ENCODE results near the gene GOLGA6C.
"Not testable (repeated sequence)": the region's sequence is repeated elsewhere in the genome, so short reads cannot be mapped to it uniquely, and the experiment has no call there.

The GOLGA6C gene

GRCh38 chr15:75258034-75258433 is at the start of gene GOLGA6C:
GOLGA6C (plus strand) TSS chr15:75258334; CDS start chr15:75258599, 265 bp downstream.
- not testable (repeated sequence) for DNase-seq

- DNase-seq: no peak
Observed at GRCh38 chr15:75208501-75209288, 49.4 kb upstream of the GOLGA6C start.

- DNase-seq: no peak
Observed at GRCh38 chr15:75209289-75209676, 48.9 kb upstream of the GOLGA6C start.

- no peak for DNase-seq
Observed at GRCh38 chr15:75210811-75211230, 47.3 kb upstream of the GOLGA6C start.

GRCh38 chr15:75211436-75212199 is 46.5 kb upstream of the GOLGA6C start:
- DNase-seq: no peak

- no peak for DNase-seq
Observed at GRCh38 chr15:75212200-75212858, 45.8 kb upstream of the GOLGA6C start.

GRCh38 chr15:75213212-75213767 is 44.8 kb upstream of the GOLGA6C start:
- no peak for DNase-seq

GRCh38 chr15:75213768-75214221 is 44.3 kb upstream of the GOLGA6C start:
- no peak for DNase-seq

- no peak for DNase-seq
Observed at GRCh38 chr15:75214293-75215096, 43.6 kb upstream of the GOLGA6C start.

- DNase-seq: no peak
Observed at GRCh38 chr15:75215107-75216004, 42.8 kb upstream of the GOLGA6C start.

- DNase-seq: no peak
Observed at GRCh38 chr15:75217012-75217411, 41.1 kb upstream of the GOLGA6C start.

- DNase-seq: not testable (repeated sequence)
Observed at GRCh38 chr15:75217574-75217973, 40.6 kb upstream of the GOLGA6C start.

- DNase-seq: not testable (repeated sequence)
Observed at GRCh38 chr15:75219507-75219929, 38.6 kb upstream of the GOLGA6C start.

GRCh38 chr15:75223688-75224087 is 34.4 kb upstream of the GOLGA6C start:
- DNase-seq: no peak

- no peak for DNase-seq
Observed at GRCh38 chr15:75224281-75224680, 33.9 kb upstream of the GOLGA6C start.

- not testable (repeated sequence) for DNase-seq
Observed at GRCh38 chr15:75225102-75225836, 32.9 kb upstream of the GOLGA6C start.

GRCh38 chr15:75225951-75226732 is 32.0 kb upstream of the GOLGA6C start:
- no peak for DNase-seq

- DNase-seq: not testable (repeated sequence)
Observed at GRCh38 chr15:75227112-75227511, 31.0 kb upstream of the GOLGA6C start.

GRCh38 chr15:75227663-75228280 is 30.4 kb upstream of the GOLGA6C start:
- DNase-seq: no peak

All from activated CD4-positive, alpha-beta T cell treated with anti-CD3 and anti-CD28 coated beads, Interleukin-2, Interleukin-6, amounts not matched to agents 100 ng/mL and 50 ng/mL, durations not matched to agents 16 hours and 8 hours (primary cell).